ENCODE results near the gene EVA1C.
"Not testable (repeated sequence)": the region's sequence is repeated elsewhere in the genome, so short reads cannot be mapped to it uniquely, and the experiment has no call there.

Gene EVA1C

GRCh38 chr21:32462564-32462963 is 50.1 kb downstream of the EVA1C start:
- DNase-seq (ENCODE audit: low read depth) = not testable (repeated sequence)

GRCh38 chr21:32463367-32463766 is 50.9 kb downstream of the EVA1C start:
- no peak for DNase-seq (ENCODE audit: low read depth)

GRCh38 chr21:32463889-32464300 is 51.4 kb downstream of the EVA1C start:
- DNase-seq (ENCODE audit: low read depth) = no peak

GRCh38 chr21:32467291-32467690 is 54.8 kb downstream of the EVA1C start:
- no peak for DNase-seq (ENCODE audit: low read depth)

- no peak for DNase-seq (ENCODE audit: low read depth)
These were observed 56.2 kb downstream of the EVA1C start for GRCh38 chr21:32468681-32469111.

GRCh38 chr21:32469628-32470027 is 57.1 kb downstream of the EVA1C start:
- no peak for DNase-seq (ENCODE audit: low read depth)

- DNase-seq (ENCODE audit: low read depth) = no peak
These were observed 57.7 kb downstream of the EVA1C start for GRCh38 chr21:32470206-32470605.

GRCh38 chr21:32472890-32473765 is 60.6 kb downstream of the EVA1C start:
- DNase-seq (ENCODE audit: low read depth) = no peak

GRCh38 chr21:32474179-32475059 is 61.9 kb downstream of the EVA1C start:
- no peak for DNase-seq (ENCODE audit: low read depth)

GRCh38 chr21:32475162-32475812 is 62.8 kb downstream of the EVA1C start:
- DNase-seq (ENCODE audit: low read depth) = no peak

GRCh38 chr21:32476661-32477423 is 64.3 kb downstream of the EVA1C start:
- no peak for DNase-seq (ENCODE audit: low read depth)

- no peak for DNase-seq (ENCODE audit: low read depth)
These were observed 64.9 kb downstream of the EVA1C start for GRCh38 chr21:32477424-32477745.

GRCh38 chr21:32481875-32482408 is 69.4 kb downstream of the EVA1C start:
- no peak for DNase-seq (ENCODE audit: low read depth)

- no peak for DNase-seq (ENCODE audit: low read depth)
These were observed 70.2 kb downstream of the EVA1C start for GRCh38 chr21:32482565-32483292.

- DNase-seq (ENCODE audit: low read depth) = no peak
These were observed 70.7 kb downstream of the EVA1C start for GRCh38 chr21:32483293-32483595.

- no peak for DNase-seq (ENCODE audit: low read depth)
These were observed 72.3 kb downstream of the EVA1C start for GRCh38 chr21:32484706-32485380.

GRCh38 chr21:32492376-32492775 is 79.9 kb downstream of the EVA1C start:
- no peak for DNase-seq (ENCODE audit: low read depth)

GRCh38 chr21:32494934-32495709 is 82.6 kb downstream of the EVA1C start:
- DNase-seq (ENCODE audit: low read depth) = no peak

GRCh38 chr21:32496568-32496967 is 84.1 kb downstream of the EVA1C start:
- DNase-seq (ENCODE audit: low read depth) = no peak

Measured in stimulated activated CD8-positive, alpha-beta memory T cell treated with anti-CD3 and anti-CD28 coated beads, Interleukin-12 subunit alpha, Interleukin-12 subunit beta, amount 100 ng/mL, for 1 hour (primary cell).